ENCODE data around the gene ATP1A4.

GRCh38 chr1:160208557-160209320 is 57.3 kb downstream of the ATP1A4 start:
- TF ChIP-seq, protein P1, sequence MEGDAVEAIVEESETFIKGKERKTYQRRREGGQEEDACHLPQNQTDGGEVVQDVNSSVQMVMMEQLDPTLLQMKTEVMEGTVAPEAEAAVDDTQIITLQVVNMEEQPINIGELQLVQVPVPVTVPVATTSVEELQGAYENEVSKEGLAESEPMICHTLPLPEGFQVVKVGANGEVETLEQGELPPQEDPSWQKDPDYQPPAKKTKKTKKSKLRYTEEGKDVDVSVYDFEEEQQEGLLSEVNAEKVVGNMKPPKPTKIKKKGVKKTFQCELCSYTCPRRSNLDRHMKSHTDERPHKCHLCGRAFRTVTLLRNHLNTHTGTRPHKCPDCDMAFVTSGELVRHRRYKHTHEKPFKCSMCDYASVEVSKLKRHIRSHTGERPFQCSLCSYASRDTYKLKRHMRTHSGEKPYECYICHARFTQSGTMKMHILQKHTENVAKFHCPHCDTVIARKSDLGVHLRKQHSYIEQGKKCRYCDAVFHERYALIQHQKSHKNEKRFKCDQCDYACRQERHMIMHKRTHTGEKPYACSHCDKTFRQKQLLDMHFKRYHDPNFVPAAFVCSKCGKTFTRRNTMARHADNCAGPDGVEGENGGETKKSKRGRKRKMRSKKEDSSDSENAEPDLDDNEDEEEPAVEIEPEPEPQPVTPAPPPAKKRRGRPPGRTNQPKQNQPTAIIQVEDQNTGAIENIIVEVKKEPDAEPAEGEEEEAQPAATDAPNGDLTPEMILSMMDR (IDR thresholded peaks at IDR 0.05; ENCODE audit: low read depth, low read length, poor library complexity, severe bottlenecking), result no peak
- no peak for TF ChIP-seq EZH2phosphoT487 (IDR thresholded peaks at IDR 0.05; ENCODE audit: borderline replicate concordance, low read length)

Data from DOHH2 (cell line).